GM12873 (cell line): ENCODE results near the gene EIF2D.

Experiments used
- TF ChIP-seq, protein P1 (sequence below): IDR thresholded peaks from 2 replicates; pipeline ENCODE4 v1.5.1; 2012; ENCODE audit warnings: low read depth, mild to moderate bottlenecking, moderate library complexity, low read length, control low read depth; ENCODE audit not compliant: insufficient read depth; ENCODE audit errors: missing control alignments

EIF2D gene

DNA sequence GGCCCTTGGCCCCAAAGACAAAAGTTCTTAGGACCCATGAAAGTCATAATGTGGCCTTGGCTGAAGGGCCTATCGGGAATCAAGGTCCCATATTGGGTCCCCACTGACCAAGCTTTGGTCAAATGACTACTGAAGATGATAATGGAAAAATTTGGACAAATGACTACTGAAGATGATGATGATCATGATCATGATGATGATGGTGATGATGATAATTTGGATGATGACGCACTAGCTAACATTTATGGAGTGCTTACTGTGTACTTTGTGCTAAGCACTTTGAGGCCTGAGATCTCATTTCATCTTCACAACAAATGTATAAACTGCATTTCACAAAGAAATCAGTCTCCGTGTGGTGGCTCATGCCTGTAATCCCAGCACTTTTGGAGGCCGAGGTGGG lies 39.4 kb downstream of the EIF2D start:
- TF ChIP-seq, protein P1, sequence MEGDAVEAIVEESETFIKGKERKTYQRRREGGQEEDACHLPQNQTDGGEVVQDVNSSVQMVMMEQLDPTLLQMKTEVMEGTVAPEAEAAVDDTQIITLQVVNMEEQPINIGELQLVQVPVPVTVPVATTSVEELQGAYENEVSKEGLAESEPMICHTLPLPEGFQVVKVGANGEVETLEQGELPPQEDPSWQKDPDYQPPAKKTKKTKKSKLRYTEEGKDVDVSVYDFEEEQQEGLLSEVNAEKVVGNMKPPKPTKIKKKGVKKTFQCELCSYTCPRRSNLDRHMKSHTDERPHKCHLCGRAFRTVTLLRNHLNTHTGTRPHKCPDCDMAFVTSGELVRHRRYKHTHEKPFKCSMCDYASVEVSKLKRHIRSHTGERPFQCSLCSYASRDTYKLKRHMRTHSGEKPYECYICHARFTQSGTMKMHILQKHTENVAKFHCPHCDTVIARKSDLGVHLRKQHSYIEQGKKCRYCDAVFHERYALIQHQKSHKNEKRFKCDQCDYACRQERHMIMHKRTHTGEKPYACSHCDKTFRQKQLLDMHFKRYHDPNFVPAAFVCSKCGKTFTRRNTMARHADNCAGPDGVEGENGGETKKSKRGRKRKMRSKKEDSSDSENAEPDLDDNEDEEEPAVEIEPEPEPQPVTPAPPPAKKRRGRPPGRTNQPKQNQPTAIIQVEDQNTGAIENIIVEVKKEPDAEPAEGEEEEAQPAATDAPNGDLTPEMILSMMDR: no peak

DNA sequence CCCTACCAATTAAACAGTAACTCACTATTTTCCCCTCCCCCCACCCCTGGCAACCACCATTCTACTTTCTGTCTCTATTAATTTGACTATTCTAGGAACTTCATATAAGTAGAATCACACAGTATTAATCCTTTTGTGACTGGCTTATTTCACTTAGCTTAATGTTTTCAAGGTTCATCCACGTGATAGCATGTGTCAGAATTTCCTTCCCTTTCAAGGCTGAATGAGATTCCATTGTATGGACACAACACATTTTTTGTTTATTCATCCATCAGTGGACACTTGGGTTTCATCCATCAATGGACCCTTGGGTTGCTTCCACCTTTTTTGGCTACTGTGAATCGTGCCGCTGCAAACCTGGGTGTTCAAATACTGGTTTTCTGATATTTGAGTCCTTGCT lies 41.7 kb downstream of the EIF2D start:
- TF ChIP-seq, protein P1: no peak

DNA sequence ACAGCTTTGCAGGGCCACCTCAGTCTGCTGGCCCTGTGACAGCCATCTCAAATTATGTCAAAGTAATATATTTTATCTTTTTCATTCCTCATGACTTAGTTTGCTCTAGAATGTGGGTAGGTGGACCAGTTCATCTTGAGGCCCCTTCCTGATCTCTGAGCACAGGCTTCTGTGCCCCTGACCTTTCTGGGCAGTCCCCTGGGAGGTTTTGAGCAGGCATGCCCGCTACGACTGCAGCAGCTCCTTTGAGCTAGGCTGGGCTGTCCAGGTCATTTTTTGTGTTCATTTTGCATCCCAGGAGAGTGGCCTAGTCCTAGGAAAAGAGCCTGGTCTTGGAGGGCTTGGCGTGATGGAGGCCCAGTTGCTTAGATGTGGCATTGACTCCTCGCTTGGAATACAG lies 42.7 kb downstream of the EIF2D start:
- TF ChIP-seq, protein P1: no peak

DNA sequence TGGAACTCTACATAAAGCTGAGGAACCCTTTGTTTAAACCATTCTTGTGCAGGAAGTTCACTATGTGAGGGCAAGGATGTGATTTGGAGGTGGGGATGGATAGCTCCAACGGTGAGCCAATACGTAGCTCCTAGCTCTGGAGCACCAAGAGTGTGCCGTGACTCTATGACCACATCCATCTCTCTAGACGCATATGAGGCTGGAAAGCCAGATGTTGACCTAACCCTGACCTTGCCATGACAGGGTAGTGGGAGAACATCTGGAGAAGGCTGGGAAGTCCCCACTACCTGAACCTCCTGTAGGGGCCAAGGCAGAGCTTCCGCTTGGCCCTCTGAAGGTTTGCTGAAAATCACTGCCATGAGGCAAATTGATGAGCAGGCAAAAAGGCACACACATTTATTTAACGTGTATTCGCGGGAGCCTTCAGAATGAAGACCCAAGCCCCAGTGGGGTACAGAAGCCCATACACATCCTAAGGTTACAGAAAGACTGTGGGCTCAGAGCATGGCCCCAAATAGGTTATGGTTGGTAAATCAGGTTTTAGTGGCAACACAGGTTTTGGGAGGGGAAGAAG lies 43.4 kb downstream of the EIF2D start:
- TF ChIP-seq, protein P1: no peak

DNA sequence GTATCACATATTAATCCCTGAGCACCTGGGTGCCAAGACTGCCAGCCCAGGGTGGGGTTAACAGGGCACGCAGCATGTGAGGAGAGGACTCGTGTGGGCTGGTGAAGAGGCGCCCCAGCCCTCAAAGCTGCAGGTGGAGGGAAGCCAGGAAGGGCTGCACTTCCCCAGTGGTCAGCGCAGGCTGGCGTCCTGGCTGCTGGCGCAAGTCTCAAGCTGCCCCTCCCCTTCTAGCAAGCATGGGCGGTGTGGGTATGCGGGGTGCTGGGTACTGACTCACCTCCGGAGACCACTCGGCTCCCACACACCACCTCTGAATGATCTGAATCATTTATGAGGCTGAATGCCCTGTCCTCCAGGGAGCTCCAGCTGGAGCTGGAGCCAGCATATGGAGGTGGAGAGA lies 44.0 kb downstream of the EIF2D start:
- TF ChIP-seq, protein P1: no peak

DNA sequence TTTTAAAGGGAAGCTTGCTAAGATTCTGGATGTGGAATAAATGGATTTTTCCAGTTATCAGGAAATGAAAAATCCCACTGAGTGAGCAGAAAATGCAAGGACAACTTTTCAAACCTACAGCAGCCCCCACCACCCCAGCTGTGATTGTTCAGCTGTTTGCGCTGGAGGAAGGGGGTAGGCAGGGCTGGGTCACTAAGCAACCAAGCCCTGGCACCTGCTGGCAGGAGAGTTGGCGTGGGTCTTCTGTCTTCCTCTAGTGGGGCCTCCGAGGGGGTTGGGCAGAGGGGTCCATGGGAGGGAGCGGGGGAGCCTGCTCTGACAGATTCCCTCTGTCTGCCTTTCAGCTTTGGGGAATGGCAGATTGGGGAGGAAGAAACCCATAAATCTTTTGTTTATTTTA lies 45.3 kb downstream of the EIF2D start:
- TF ChIP-seq, protein P1: no peak

DNA sequence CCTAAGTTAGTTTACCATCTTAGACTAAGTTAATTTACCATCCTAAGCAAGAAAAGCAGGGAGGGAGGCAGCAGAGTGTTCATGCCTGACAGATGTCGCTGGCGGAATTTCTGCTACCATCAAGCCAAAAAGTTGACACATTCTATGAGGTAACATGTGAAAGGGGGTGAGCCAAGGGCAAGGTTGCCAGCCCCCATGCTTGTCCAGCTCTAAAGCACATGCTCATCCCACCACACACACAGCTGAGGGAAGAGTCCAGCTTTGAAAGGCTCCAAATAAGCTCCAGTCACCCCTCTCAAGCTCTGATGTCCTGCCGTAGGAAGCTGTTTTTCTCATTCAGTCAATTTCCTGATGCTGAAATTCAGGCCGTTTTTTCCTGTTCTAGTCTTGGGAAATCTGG lies 46.3 kb downstream of the EIF2D start:
- TF ChIP-seq, protein P1: no peak
